NCI-H2081 (cell line): ENCODE results near the gene CSNK2A2.

Experiments
- DNase-seq, 2 experiments: peaks; one replicate each; lab custom pipeline; 2025; lab: John Stamatoyannopoulos, UW

CSNK2A2 gene

GRCh38 chr16:58110571-58111301 lies 87.2 kb downstream of the CSNK2A2 start:
- no peak for DNase-seq

GRCh38 chr16:58109881-58110280 lies 88.0 kb downstream of the CSNK2A2 start:
- DNase-seq = no peak

- no peak for DNase-seq
These were observed 88.6 kb downstream of the CSNK2A2 start for GRCh38 chr16:58109330-58109729.
